HG02763 (cell line): Measurements from ENCODE around the gene SGCA.

Source experiments
- ATAC-seq: cut with Tn5 transposase; IDR thresholded peaks from one replicate; pipeline ENCODE4 v1.9.1; 2021; ENCODE audit warnings: mild to moderate bottlenecking, moderate library complexity; ENCODE audit not compliant: unreplicated experiment

SGCA gene

DNA sequence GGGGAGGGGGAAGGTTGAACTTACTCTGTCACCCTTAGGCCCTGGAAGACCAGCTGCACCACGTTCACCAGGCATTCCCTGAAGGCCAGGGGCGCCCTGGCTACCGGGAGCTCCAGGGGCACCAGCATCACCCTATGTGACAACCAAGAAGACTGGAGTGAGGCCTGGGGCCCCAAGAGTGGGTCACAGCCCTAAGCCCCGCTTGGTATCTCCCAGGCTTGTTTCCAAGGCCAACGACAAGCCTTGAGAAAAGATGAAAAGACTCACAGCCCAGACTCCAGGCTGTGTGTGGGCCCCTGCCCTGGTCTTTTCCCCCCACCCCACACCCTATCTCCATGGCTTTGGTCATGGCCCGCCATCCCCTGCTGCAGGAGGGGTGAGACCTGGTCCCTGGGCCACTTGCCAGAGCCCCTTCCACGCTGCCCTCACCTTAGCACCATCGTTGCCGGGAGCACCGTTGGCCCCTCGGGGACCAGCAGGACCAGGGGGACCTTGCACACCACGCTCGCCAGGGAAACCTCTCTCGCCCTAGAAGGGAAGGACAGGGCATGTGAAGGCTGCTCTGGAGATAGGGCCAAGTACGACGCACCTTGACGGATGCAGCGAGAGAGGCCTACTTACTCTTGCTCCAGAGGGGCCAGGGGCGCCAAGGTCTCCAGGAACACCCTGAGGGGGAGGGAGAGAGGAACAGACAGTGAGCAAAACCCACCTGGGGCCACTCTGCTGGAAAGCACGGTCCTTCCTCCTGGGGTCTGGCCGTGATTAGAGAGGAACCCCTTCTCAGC lies 25.7 kb downstream of the SGCA start:
- no peak for ATAC-seq

DNA sequence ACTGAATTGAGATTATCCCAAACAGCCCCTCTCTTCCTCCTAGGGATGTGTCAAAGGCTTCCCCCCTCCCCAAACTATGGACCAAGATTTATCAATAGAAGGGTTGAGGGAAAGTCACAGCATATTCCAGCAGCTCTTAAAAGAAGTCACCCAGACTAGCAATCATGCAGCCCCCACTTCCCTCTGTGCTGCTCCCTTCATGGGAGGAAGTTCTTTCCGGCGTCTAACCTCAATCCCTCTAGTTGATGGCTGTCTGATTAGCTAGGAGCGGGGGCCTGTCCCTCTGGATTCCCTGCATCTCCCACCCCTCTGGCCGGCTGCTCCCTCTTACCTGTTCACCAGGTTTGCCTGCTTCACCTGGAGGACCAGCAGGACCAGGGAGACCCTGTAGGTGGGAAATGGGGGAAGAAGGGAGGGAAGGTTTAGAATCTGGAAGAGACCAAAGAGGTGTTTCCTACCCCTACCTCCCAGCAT lies 26.4 kb downstream of the SGCA start:
- no peak for ATAC-seq

DNA sequence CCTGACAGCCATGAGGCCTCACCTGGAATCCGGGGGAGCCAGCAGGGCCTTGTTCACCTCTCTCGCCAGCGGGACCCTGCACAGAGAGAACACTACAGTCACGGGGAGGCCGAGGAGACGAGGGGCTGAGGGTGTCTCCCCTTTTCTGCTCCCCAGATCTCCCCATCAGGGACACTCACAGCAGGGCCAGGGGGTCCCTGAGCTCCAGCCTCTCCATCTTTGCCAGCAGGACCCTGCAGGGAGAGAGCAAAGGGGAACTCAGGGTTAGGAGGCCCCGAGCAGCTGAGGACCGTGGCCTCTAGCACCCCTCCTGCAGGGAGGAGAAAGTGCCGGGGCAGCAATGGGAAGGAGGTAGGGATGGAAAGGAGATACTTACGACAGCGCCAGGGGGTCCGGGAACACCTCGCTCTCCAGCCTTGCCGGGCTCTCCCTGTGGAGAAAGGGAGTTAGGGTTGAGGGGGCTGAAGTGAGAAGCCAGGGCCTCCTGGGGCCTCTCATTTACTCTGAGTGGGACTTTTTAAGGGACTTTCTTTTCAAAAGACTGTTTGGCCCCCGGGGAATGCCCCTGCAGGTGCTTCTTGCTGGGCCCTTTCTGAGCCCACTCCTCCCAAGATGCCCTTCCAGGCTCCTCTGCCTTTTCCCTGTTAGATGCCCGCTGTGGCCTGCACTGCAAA lies 26.9 kb downstream of the SGCA start:
- ATAC-seq, result no peak

DNA sequence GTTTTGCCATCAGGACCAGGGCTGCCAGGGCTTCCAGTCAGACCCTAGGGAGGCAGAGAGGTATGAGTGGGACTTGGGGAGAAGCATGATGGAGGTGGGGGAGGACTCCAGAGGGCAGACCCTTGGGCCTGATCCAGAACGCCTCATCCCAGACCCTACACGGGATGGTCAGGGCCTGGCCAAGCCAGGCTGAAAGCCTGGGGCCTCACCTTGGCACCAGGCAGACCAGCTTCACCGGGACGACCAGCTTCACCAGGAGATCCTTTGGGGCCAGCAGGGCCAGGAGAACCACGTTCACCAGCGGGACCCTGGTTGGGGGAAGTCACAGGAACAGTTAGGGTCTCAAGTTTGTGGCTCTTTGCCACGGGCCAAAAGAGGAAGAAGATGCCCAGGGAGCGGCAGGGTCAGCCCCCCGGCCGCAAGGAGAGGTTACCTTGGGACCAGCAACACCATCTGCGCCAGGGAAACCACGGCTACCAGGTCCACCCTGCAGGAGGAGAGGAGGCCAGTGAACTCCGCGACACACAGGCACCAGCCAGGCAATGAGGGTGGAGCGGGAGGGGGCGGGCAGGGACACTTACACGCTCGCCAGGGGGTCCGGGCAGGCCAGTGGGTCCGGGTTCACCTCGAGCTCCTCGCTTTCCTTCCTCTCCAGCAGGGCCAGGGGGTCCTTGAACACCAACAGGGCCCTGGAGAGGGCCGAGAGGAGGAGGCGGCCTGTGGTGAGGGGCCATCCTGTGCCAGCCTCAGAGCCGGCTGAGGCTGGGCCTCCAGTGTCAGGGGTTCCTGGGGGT lies 28.5 kb downstream of the SGCA start:
- ATAC-seq, result no peak

DNA sequence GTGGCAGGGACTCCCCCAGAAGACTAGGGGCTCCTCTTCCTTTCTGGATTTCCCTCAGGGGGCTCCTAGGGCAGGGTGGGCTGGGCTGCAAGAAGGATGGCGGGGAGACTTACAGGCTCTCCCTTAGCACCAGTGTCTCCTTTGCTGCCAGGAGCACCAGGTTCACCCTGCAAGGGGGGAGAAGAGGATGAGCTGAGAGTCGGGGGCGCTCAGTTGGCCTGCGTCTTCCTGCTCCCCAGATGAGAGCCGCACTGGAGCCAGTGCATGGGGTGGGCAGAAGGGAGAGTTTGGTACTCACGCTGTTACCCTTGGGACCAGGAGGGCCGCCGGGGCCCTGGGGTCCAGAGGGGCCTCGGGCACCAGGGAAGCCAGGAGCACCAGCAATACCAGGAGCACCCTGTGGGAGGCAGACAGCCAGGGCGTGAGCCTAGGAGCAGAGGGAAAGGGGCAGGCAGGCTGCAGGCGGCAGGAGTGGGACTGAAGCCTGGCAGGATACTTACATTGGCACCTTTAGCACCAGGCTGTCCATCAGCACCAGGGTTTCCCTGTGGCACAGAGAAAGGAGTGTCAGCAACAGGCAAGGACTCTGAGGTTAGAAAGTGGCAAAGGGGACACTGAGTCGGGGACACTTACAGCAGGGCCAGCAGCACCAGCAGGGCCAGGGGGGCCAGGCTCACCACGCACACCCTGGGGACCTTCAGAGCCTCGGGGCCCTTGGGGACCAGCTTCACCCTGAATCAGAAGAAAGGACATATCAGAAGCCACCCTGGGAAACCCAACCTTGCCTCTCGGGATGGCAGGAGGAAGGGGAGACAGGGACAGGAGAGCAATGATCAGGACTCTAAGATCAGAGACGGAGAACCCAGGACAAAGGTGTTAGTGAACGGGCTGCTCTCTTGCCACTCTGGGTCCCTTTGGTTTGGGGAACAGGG lies 29.4 kb downstream of the SGCA start:
- no peak for ATAC-seq

DNA sequence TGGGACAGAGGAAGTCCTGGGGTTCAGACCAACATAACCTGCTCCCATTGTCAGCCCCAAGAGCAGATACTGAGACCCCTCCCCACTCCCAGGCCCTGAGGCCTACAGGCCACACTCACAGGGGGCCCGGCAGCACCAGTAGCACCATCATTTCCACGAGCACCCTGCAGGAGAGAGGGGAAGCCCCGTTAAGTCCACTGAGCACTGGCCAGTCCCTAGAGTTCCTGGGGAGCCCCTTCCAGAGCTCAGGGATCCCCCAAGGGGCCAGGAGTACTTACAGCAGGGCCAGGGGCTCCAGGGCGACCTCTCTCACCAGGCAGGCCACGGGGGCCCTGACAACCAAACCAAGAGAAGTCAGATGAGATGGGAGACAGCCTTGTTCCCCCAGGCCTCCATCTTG lies 30.2 kb downstream of the SGCA start:
- no peak for ATAC-seq

DNA sequence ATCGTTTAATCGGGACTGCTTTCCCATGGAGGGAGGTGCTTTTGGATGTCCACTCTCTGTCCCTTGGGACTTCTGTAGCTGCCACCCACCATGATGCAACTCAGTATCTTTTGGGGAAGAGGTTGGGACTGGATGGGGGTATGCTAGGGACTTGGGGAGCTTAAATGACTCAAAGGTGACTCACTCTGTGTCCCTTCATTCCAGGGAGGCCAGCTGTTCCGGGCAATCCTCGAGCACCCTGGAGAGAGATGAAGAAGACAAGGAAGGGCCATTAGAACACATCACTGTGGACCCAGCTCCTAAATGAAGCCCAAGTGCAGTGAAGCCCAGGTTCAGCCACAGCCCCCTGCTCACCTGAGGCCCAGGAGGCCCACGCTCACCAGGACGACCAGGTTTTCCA lies 31.0 kb downstream of the SGCA start:
- no peak for ATAC-seq

DNA sequence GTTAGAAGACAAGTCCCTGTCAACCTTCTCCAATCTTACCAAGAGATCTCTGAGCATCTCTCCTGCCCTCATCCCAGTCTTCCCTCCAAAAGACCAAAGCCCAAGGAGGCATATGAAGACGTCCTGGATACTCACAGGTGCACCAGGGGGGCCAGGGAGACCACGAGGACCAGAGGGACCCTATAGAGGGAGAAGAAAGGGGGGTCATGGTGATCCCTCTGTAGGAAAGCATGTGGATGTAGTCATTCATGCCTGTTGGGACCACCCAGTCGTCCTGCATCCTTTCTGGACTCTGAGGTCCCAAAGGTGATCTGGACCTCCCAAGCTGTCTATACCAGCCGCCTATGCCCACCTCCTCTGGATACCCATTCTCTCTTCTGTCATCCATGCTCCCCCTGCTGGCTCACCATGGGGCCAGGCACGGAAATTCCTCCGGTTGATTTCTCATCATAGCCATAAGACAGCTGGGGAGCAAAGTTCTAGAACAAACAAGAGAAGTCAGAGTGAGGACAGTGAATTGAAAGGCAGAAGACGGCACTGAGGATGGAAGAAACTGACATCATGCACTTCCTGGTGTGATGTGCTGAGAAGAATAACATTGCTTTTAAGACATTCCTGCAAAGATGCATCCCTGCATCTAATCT lies 32.3 kb downstream of the SGCA start:
- ATAC-seq, result no peak

DNA sequence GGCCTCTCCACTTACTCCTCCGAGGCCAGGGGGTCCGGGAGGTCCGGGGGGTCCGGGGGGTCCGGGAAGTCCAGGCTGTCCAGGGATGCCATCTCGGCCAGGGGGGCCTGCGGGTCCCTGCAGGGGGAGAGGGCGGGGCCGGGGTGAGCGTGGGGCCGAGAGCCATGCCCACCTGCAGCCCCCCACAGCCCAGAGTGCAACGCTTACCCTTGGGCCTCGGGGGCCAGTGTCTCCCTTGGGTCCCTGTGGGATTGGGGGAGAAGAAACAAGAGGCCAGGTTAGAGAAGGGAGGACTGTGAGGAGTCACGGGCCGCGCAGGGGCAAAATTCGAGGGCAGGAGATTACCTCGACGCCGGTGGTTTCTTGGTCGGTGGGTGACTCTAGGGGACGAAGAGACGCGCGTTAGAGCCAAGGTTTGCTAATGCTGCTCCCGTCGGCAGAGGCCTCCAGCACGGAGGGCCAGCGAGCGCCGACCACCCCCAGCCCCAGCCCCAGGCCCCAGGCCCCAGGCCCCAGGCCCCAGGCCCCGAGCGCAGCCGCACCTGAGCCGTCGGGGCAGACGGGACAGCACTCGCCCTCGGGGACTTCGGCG lies 33.5 kb downstream of the SGCA start:
- no peak for ATAC-seq

DNA sequence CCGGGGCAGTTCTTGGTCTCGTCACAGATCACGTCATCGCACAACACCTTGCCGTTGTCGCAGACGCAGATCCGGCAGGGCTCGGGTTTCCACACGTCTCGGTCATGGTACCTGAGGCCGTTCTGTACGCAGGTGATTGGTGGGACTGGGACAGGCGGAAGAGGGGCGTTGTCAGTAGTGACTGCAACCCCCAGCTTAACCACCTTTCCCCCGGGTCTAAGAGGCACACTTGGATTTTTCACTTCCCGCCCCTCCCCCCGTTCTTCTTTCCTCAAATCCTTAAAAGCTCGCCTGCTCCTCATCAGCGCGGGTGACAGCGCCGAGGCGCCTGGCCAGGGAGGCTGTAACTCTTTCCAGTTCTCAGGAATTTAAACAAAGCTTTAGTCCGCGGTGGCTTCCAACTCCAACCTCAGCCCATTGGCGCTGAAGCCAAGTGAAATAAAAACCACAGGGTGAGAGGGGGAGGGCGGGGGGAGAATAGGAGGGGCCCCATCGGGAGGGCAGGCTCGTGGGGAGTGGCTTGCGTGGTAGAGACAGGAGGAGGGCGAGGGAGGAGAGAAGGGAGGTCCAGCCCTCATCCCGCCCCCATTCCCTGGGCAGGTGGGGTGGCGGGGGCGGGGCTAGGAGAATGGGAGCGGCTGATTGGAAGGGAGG lies 34.1 kb downstream of the SGCA start:
- ATAC-seq, result peak; percentile 17

DNA sequence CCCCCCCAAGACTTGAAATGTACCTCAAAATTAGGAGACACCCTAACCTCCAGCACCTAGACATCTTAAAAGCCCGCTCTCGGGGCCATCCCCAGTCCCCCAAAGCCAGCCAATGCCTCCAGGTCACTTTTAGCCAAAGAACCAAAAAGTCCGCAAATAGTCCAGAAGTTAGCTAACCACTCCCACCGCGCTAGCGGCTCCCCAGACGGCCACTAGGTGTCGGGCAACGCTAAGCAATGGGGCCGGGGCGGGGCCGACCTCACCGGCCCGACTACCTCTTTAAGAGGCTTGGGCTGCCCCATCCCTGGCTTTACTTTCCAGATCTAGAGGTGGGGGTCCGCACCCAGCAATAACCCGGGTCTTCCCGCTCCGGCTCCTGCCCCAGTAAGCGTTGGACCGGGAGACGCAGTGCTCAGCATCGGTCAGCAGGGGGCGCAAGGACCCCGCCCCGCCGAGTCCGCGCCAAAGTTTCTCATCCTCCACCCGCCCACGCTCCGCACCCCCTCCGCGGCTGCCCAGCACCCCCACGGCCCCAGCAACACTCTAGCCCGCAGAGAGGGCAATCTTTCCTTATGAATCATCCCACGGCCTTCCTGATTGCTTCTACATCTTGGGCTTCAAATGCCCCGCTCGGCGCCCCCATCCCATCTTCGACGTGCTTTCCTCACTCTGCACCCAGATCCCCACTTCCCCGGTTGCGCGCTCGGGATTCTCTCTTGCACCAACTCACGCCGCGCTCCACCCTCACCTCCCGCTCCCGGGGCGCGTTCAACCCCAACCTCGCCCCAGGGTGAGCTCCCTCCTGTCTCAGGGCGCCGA lies 34.9 kb downstream of the SGCA start:
- ATAC-seq, result peak; percentile 62

DNA sequence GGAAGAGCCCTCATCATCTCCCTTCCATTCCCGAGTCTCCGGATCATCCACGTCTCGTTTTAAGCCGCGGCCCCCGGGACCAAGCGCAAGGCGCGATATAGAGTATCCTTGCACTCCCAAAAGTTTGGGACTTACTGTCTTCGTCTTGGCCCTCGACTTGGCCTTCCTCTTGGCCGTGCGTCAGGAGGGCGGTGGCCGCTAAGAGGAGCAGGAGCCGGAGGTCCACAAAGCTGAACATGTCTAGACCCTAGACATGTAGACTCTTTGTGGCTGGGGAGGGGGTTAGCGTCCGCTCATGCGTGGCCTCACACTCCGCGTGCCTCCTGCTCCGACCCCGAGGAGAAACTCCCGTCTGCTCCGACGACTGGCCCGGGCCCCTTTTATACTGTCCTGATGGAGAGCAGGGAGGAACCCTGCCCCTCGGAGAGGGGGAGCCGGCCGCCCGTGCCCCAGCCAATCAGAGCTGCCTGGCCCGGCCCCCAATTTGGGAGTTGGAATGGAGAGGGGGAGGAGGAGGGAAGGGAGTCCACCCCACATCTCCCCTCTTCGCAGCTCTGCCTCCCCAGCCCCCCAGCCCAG lies 35.6 kb downstream of the SGCA start, which contains the start of gene COL1A1:
Gene COL1A1, minus strand, starts transcription at position 356 of the 579 bp plus-strand sequence. Its CDS starts 118 bp downstream, at position 238.
- no peak for ATAC-seq

DNA sequence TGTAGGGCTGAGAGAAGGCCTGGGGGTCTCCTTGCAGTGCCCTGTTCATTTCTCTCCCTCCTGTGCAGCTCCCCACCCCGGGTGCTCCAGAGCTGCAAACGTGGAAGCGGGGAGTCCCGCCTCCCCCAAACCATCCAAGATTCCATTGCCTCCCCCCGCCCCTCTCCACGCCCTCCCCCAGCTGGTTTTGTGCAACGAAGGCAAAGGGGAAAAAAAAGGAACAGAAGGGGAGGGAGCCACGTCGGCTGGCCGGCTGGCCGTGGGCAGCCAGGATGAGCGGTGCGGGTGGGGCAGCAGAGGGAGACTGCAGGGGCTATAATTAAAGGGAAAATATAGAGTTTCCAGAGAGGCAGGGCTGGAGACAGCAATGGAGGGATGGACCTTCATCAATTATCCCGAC lies 37.3 kb downstream of the SGCA start:
- no peak for ATAC-seq

DNA sequence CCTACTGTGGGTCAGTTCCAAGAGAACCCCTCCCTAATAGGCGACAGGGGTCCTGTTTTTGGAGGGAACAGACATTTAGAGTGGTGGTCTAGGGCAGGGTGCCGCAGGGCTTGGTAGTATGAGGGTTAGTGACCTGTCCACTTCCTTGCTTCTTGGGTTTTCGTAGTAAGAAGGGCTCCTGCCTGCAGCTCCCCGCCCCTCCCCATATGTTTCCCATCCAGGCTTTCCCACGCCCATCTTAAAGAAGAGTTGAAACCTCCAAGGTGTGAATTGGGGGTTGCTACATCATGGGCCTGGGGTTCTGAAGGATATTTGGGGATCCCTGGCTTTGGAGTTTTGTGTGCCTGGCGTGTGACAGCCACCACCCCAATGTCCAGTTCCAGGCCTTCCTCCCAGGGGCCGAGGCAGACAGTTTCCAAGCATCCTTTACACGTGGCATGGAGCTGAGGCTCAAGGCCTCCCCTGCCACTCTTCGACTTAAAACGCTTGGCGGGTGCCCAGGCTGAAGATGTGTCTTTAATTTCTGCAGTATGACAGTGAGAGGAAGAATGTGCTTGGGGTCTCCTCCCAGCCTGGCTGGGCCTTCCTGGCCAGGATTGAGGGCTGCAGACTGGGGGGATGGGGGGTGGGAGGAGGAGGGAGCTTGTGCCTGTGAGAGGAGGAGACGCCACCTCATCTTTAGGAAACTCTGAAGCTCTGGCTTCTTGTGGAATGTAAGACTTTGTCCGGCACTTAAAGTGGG lies 38.0 kb downstream of the SGCA start:
- ATAC-seq, result no peak

DNA sequence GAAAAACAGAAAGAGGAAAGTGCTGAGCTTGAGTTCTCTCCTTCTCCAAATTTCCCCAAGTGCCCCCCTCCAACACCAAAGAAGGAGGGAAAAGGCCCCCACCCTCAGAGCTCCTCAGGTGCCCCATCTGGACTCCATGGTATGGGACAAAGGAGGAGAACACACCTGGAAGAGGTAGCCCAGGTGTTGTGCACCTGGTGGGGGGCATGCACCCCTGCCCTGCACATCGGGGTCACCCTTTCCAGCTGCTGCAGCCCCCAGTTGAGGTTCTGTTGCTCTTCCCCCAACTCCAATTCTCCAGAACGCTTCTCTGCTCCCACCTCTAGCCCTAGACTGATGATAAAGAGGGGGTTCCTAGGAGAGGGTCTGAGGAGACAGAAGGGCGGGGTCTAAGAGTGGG lies 38.6 kb downstream of the SGCA start:
- ATAC-seq, result no peak

DNA sequence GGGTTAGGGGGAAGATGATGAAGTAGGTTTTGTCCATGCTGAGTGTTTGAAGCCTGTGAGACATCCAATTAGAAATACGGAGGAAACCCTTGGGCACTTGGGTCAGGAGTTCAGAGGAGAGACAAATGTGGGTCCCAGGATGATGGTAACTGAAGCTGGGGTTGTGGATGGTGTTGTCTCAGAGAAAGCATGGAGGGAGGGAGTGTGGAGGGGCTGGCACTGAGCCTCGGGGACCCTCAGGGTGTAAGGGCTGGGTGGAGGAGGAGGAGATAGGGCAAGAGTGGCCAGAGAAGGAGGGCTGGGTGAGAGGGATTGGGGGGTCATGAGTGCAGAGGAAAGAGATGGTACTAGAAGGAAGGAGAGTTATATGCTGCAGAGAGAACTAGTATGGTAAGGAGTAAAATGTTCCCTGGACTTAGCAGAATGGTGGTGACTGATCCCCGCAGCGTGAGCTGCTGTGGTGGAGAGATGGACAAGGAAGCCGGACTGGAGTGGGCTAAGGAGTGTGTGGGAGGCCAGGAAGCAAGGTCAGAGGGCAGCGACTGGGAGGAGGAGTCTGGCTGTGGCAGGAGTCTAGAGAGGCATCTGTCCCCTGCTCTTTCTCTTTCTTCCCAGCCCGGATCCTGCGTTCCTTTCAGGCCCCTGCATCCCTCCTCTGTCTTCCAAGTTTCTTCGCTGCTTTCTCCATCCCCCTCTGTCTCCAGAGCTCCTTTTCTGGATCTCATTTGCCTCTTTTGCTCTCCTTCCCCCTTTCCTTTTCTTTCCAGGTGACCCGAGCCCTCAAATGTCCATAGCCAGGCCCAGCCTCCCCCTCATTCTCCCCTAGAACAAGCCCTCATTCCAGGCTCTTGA lies 39.5 kb downstream of the SGCA start:
- ATAC-seq, result no peak
